CD14-positive monocyte (primary cell): ENCODE measurements around the gene HSD17B3. TPM values are rescaled to one million over a fixed set of nuclear protein-coding genes. Genes with fewer than 3 reads are reported as not detected.

ENCODE experiments used
- DNase-seq, 3 donors: peaks; one replicate each; pipeline ENCODE4 v3.0.0-alpha.2; 2011 to 2022
- H2AFZ ChIP-seq: 2 replicates; pipeline ENCODE4 v1.6.0; 2012; ENCODE audit warnings: mild to moderate bottlenecking, low read depth, low read length, inconsistent platforms; ENCODE audit not compliant: insufficient read depth, poor library complexity, severe bottlenecking
- H3K27ac ChIP-seq, 2 donors: 1 replicate in 1 of 2; 2 replicates in 1 of 2; pipeline ENCODE4 v1.5.1; 2012 to 2013; ENCODE audit warnings: low read length in 2 of 2, control low read depth in 1 of 2, inconsistent platforms in 1 of 2, low read depth in 1 of 2, mild to moderate bottlenecking in 1 of 2
- H3K27me3 ChIP-seq, 2 donors: one replicate each; pipeline versions ENCODE4 v1.6.0 to v1.6.1; 2011 to 2013; ENCODE audit warnings: low read length in 2 of 2; ENCODE audit not compliant: control insufficient read depth in 2 of 2, insufficient read depth in 2 of 2
- H3K36me3 ChIP-seq, 2 donors: replicated peaks in 1 of 2; 1 replicate in 1 of 2; 2 replicates in 1 of 2; pipeline versions ENCODE4 v1.5.1 to v1.6.1; 2012 to 2013; ENCODE audit warnings: low read length in 2 of 2, control low read depth in 1 of 2, inconsistent platforms in 1 of 2, mild to moderate bottlenecking in 1 of 2; ENCODE audit not compliant: insufficient read depth in 2 of 2, control insufficient read depth in 1 of 2
- H3K4me1 ChIP-seq, 2 donors: 1 replicate in 1 of 2; 2 replicates in 1 of 2; pipeline versions ENCODE4 v1.5.1 to v1.6.1; 2012 to 2013; ENCODE audit warnings: low read length in 2 of 2, control low read depth in 1 of 2, inconsistent platforms in 1 of 2, mild to moderate bottlenecking in 1 of 2, moderate library complexity in 1 of 2; ENCODE audit not compliant: insufficient read depth in 2 of 2, control insufficient read depth in 1 of 2
- H3K4me2 ChIP-seq: replicated peaks from 2 replicates; pipeline ENCODE3; 2012; ENCODE audit warnings: low read length, moderate library complexity, mild to moderate bottlenecking; ENCODE audit not compliant: poor library complexity, severe bottlenecking; ENCODE audit errors: extremely low read depth
- H3K4me3 ChIP-seq, 3 experiments: fragments of 200-600 bp in 1 of 3; sonication (generic) in 1 of 3; replicated peaks in 1 of 3; 1 replicate in 2 of 3; 2 replicates in 1 of 3; pipeline ENCODE4 v1.5.1; 2011 to 2013; ENCODE audit warnings: low read length in 3 of 3, mild to moderate bottlenecking in 3 of 3, control low read depth in 2 of 3, low read depth in 2 of 3, inconsistent platforms in 1 of 3, moderate library complexity in 1 of 3
- H3K79me2 ChIP-seq: 2 replicates; pipeline ENCODE4 v1.6.0; 2012; ENCODE audit warnings: mild to moderate bottlenecking, control low read depth, inconsistent platforms, low read length, moderate library complexity; ENCODE audit not compliant: insufficient read depth
- H3K9ac ChIP-seq: 2 replicates; pipeline ENCODE4 v1.6.0; 2017; ENCODE audit warnings: low read length, mild to moderate bottlenecking; ENCODE audit not compliant: insufficient read depth, poor library complexity, severe bottlenecking
- H3K9me3 ChIP-seq, 2 donors: replicated peaks in 1 of 2; 1 replicate in 1 of 2; 2 replicates in 1 of 2; pipeline versions ENCODE4 v1.5.1 to v1.6.1; 2012 to 2013; ENCODE audit warnings: low read length in 2 of 2, control low read depth in 1 of 2; ENCODE audit not compliant: control insufficient read depth in 1 of 2, insufficient read depth in 1 of 2
- H4K20me1 ChIP-seq: 2 replicates; pipeline ENCODE4 v1.6.0; 2012; ENCODE audit warnings: mild to moderate bottlenecking, low read length, control low read depth, moderate library complexity; ENCODE audit not compliant: insufficient read depth
- H3K27ac Mint-ChIP-seq, 7 donors: one replicate each; pipeline ENCODE4 v1.8.0; 2020; ENCODE audit warnings: mild to moderate bottlenecking in 7 of 7, mixed read lengths in 7 of 7, moderate library complexity in 6 of 7, inconsistent platforms in 2 of 7
- H3K27me3 Mint-ChIP-seq, 3 donors: one replicate each; pipeline ENCODE4 v1.8.0; 2021 to 2022; ENCODE audit warnings: low read depth in 3 of 3, mild to moderate bottlenecking in 3 of 3, mixed read lengths in 3 of 3, moderate library complexity in 3 of 3, inconsistent platforms in 1 of 3
- H3K36me3 Mint-ChIP-seq, 2 donors: one replicate each; pipeline ENCODE4 v1.8.0; 2020; ENCODE audit warnings: mixed read lengths in 2 of 2, inconsistent platforms in 1 of 2, mild to moderate bottlenecking in 1 of 2
- H3K4me1 Mint-ChIP-seq: one replicate; pipeline ENCODE4 v1.8.0; 2020; ENCODE audit warnings: mild to moderate bottlenecking, mixed read lengths
- H3K4me3 Mint-ChIP-seq, 2 donors: one replicate each; pipeline ENCODE4 v1.8.0; 2020; ENCODE audit warnings: mild to moderate bottlenecking in 2 of 2, mixed read lengths in 2 of 2, moderate library complexity in 1 of 2
- H3K9me3 Mint-ChIP-seq, 7 donors: one replicate each; pipeline ENCODE4 v1.8.0; 2020 to 2022; ENCODE audit warnings: mixed read lengths in 7 of 7, mild to moderate bottlenecking in 6 of 7, moderate library complexity in 6 of 7, inconsistent platforms in 2 of 7
- CTCF ChIP-seq: fragments of 200-600 bp; IDR thresholded peaks from one replicate; pipeline ENCODE4 v1.8.0; 2022; ENCODE audit warnings: antibody characterized with exemption, mild to moderate bottlenecking
- WGBS: methylation state at CpG from one replicate; pipeline ENCODE4 v1.1.5; 2013; ENCODE audit warnings: missing lambda C conversion rate; ENCODE audit not compliant: insufficient coverage; 5-methylcytosine and 5-hydroxymethylcytosine counted together
- intact Hi-C, 2 donors: fragments of 100-400 bp; cut with micrococcal nuclease; formaldehyde crosslinking; loops; one replicate each; pipeline versions ENCODE4 v1.15.0 to v1.15.1; 2023
- polyA plus RNA-seq, 3 donors: library from polyadenylated mRNA; depleted of rRNA in 1 of 3; unstranded in 2 of 3; stranded (reverse) in 1 of 3; fragments of 300-500 nt in 2 of 3; fragments of >200 nt in 1 of 3; fragmentation: Illumina TruSeq in 2 of 3; gene quantifications; 1 replicate in 2 of 3; 2 replicates in 1 of 3; pipeline ENCODE4 v1.2.3, GENCODE V29; 2012 to 2021

The HSD17B3 gene
- polyA plus RNA-seq, 3 donors, result 0.09 TPM; not detected in 2

- H3K4me3 ChIP-seq, result no peak overlapping the region
- H3K9me3 Mint-ChIP-seq, result peaks cover 0 to 7% (median 4%) of the 10 kb centered on the region in 7 donors
- no peak for TF ChIP-seq CTCF
- no peak for DNase-seq
- no peaks in the 10 kb centered on the region for H3K36me3 Mint-ChIP-seq
- no CpG with 5 or more reads among the region's 2 CpGs for WGBS
- H3K9ac ChIP-seq, result no peak overlapping the region
- H3K4me2 ChIP-seq, result no peak overlapping the region
- H3K79me2 ChIP-seq, result no peaks in the 10 kb centered on the region
- no peak overlapping the region for H3K27ac ChIP-seq
- H3K27ac Mint-ChIP-seq, result no peak overlapping the region
- H3K36me3 ChIP-seq, result no peaks in the 10 kb centered on the region
- no peaks in the 10 kb centered on the region for H3K4me1 ChIP-seq
- H3K4me1 Mint-ChIP-seq, result no peaks in the 10 kb centered on the region
- intact Hi-C loops, result no loop called here
- H4K20me1 ChIP-seq, result no peaks in the 10 kb centered on the region
- H3K9me3 ChIP-seq, result no peaks in the 10 kb centered on the region
- peaks cover 0 to 2% of the 10 kb centered on the region in 2 donors for H3K27me3 ChIP-seq
- H3K27me3 Mint-ChIP-seq, result peaks cover 10 to 19% (median 13%) of the 10 kb centered on the region in 3 donors
- no peak overlapping the region for H3K4me3 Mint-ChIP-seq
- H2AFZ ChIP-seq, result no peak overlapping the region
Measured at GRCh38 chr9:96230002-96230401, 72.0 kb downstream of the HSD17B3 start.

- no peak overlapping the region for H3K4me3 Mint-ChIP-seq
- peaks cover 4 to 18% (median 12%) of the 10 kb centered on the region in 7 donors for H3K9me3 Mint-ChIP-seq
- Histone ChIP-seq H3K4me2 (no peak overlapping the region), H3K9me3 (peaks cover 0 to 14% of the 10 kb centered on the region in 2 donors), H2AFZ (no peak overlapping the region), H4K20me1 (no peaks in the 10 kb centered on the region), H3K27ac (no peak overlapping the region), H3K9ac (no peak overlapping the region), H3K4me3 (no peak overlapping the region), H3K36me3 (no peaks in the 10 kb centered on the region), H3K27me3 (peaks cover 12 to 20% of the 10 kb centered on the region in 2 donors), H3K4me1 (peaks cover 16 to 26% of the 10 kb centered on the region in 2 donors), H3K79me2 (no peaks in the 10 kb centered on the region)
- peaks cover 32 to 48% (median 37%) of the 10 kb centered on the region in 3 donors for H3K27me3 Mint-ChIP-seq
- WGBS, result 67% methylated on average over 1 of the region's 2 CpGs
- DNase-seq, result peak in 1 of 3 donors; percentile 10
- H3K27ac Mint-ChIP-seq, result no peak overlapping the region
- TF ChIP-seq CTCF, result peak; percentile 65
- intact Hi-C loops, result no loop called here
- no peaks in the 10 kb centered on the region for H3K36me3 Mint-ChIP-seq
- peaks cover 22% of the 10 kb centered on the region for H3K4me1 Mint-ChIP-seq
Measured at GRCh38 chr9:96222132-96222531, 79.8 kb downstream of the HSD17B3 start.
